SK-N-MC (cell line): Measurements from ENCODE around the gene IER2.

Experiments
- DNase-seq: peaks from one replicate; pipeline ENCODE4 v3.0.0-alpha.2; 2011; ENCODE audit warnings: low read depth, low spot score
- H3K27ac ChIP-seq: fragments of 200-600 bp; sonication (generic); 2 replicates; pipeline ENCODE4 v1.5.1; 2016; ENCODE audit warnings: mixed run types
- H3K36me3 ChIP-seq: fragments of 200-600 bp; sonication (generic); 2 replicates; pipeline ENCODE4 v1.6.1; 2017; ENCODE audit warnings: antibody characterized with exemption, low read length, mixed read lengths; ENCODE audit not compliant: insufficient read depth
- H3K4me3 ChIP-seq: fragments of 200-600 bp; sonication (generic); 2 replicates; pipeline ENCODE4 v1.5.1; 2016
- H3K9ac ChIP-seq: fragments of 200-600 bp; sonication (generic); 2 replicates; pipeline ENCODE4 v1.8.0; 2017; ENCODE audit warnings: mixed run types, mixed read lengths; ENCODE audit not compliant: insufficient read length
- H3K9me3 ChIP-seq: fragments of 200-600 bp; sonication (generic); 2 replicates; pipeline ENCODE4 v1.6.1; 2017; ENCODE audit warnings: low read depth, mild to moderate bottlenecking, antibody characterized with exemption, low read length, moderate library complexity, mixed read lengths
- EZH2 ChIP-seq: fragments of 200-600 bp; sonication (generic); IDR thresholded peaks from one replicate; pipeline ENCODE4 v1.6.1; 2017; ENCODE audit warnings: antibody characterized with exemption
- FOXP2 ChIP-seq: optimal IDR thresholded peaks from 2 replicates; pipeline ENCODE3; 2011; ENCODE audit warnings: mild to moderate bottlenecking, moderate library complexity; ENCODE audit not compliant: insufficient read depth; ENCODE audit errors: extremely low read length, control extremely low read depth
- POLR2AphosphoS5 ChIP-seq: IDR thresholded peaks from 2 replicates; pipeline ENCODE4 v1.6.1; 2012; ENCODE audit warnings: mild to moderate bottlenecking, low read depth, low read length, borderline replicate concordance

Gene IER2

GRCh38 chr19:13150187-13150930 is at the start of gene IER2, which contains the start of gene STX10:
IER2 (plus strand) TSS chr19:13150411; CDS start chr19:13153187, 2,776 bp downstream.
STX10 (minus strand) TSS chr19:13150375; CDS start chr19:13150173, 202 bp downstream.
- no peak for DNase-seq
- no peaks in the 10 kb centered on the region for H3K9me3 ChIP-seq
- H3K36me3 ChIP-seq: no peaks in the 10 kb centered on the region
- H3K4me3 ChIP-seq: peak within 1 kb of the TSS; percentile 91
- peak within 1 kb of the TSS; percentile 97 for H3K27ac ChIP-seq
- TF ChIP-seq POLR2AphosphoS5: peak; percentile 73; the same call in 1 of the 2 replicates
- TF ChIP-seq EZH2: no peak
- TF ChIP-seq FOXP2: no peak
- H3K9ac ChIP-seq: peak within 1 kb of the TSS; percentile 98

- Histone ChIP-seq H3K4me3 (no peak overlapping the region), H3K9me3 (no peaks in the 10 kb centered on the region), H3K27ac (no peak overlapping the region), H3K36me3 (no peaks in the 10 kb centered on the region), H3K9ac (no peak overlapping the region)
- DNase-seq: no peak
- TF ChIP-seq EZH2: no peak
- TF ChIP-seq FOXP2: no peak
- no peak for TF ChIP-seq POLR2AphosphoS5
Observed at GRCh38 chr19:13100841-13101589, 49.2 kb upstream of the IER2 start.

- Histone ChIP-seq H3K9ac (no peak overlapping the region), H3K9me3 (no peaks in the 10 kb centered on the region), H3K36me3 (no peaks in the 10 kb centered on the region), H3K27ac (no peak overlapping the region), H3K4me3 (no peak overlapping the region)
- TF ChIP-seq FOXP2: no peak
- TF ChIP-seq POLR2AphosphoS5: no peak
- no peak for TF ChIP-seq EZH2
- no peak for DNase-seq
Observed at GRCh38 chr19:13101590-13102415, 48.4 kb upstream of the IER2 start.

- Histone ChIP-seq H3K27ac (no peak overlapping the region), H3K36me3 (peaks cover 2% of the 10 kb centered on the region; the same call in 1 of the 2 replicates), H3K9me3 (no peaks in the 10 kb centered on the region), H3K4me3 (no peak overlapping the region), H3K9ac (no peak overlapping the region)
- no peak for TF ChIP-seq EZH2
- TF ChIP-seq POLR2AphosphoS5: no peak
- no peak for TF ChIP-seq FOXP2
- no peak for DNase-seq
Observed at GRCh38 chr19:13102416-13102665, 47.9 kb upstream of the IER2 start.

- Histone ChIP-seq H3K36me3 (peaks cover 5% of the 10 kb centered on the region; the same call in 1 of the 2 replicates), H3K9ac (no peak within 1 kb of the TSS), H3K27ac (no peak within 1 kb of the TSS), H3K9me3 (no peaks in the 10 kb centered on the region), H3K4me3 (no peak within 1 kb of the TSS)
- no peak; the same call in 1 of the 2 replicates for TF ChIP-seq POLR2AphosphoS5
- no peak for TF ChIP-seq EZH2
- TF ChIP-seq FOXP2: no peak
- DNase-seq: no peak
Observed at GRCh38 chr19:13102666-13103580, 47.3 kb upstream of the IER2 start, which contains the start of gene LYL1. LYL1 (minus strand) TSS chr19:13102858; CDS start chr19:13101171, 1,687 bp downstream.

- H3K4me3 ChIP-seq: no peak overlapping the region
- TF ChIP-seq EZH2 (no peak), FOXP2 (no peak), POLR2AphosphoS5 (no peak)
- no peak overlapping the region for H3K27ac ChIP-seq
- H3K36me3 ChIP-seq: peaks cover 5% of the 10 kb centered on the region; the same call in 1 of the 2 replicates
- H3K9ac ChIP-seq: no peak overlapping the region
- H3K9me3 ChIP-seq: no peaks in the 10 kb centered on the region
- DNase-seq: no peak
Observed at GRCh38 chr19:13103581-13104359, 46.4 kb upstream of the IER2 start.

- H3K9ac ChIP-seq: no peak overlapping the region
- TF ChIP-seq EZH2: no peak
- no peak for TF ChIP-seq FOXP2
- TF ChIP-seq POLR2AphosphoS5: no peak
Observed at GRCh38 chr19:13104360-13104847, 45.8 kb upstream of the IER2 start.

More at GRCh38 chr19:13104360-13104847, 45.8 kb upstream of the IER2 start:
- Histone ChIP-seq H3K36me3 (peaks cover 9% of the 10 kb centered on the region; the same call in 1 of the 2 replicates), H3K4me3 (no peak overlapping the region), H3K9me3 (no peaks in the 10 kb centered on the region), H3K27ac (no peak overlapping the region)
- DNase-seq: no peak
